T-helper 1 cell (primary cell): ENCODE results near the gene KANK2.
A peak's percentile ranks its signal among the peaks of the same experiment; 100 is the strongest.

Source experiments
- DNase-seq, 5 donors: peaks; one replicate each; pipeline ENCODE4 v3.0.0-alpha.2; 2012 to 2020
- total RNA-seq, 4 donors: gene quantifications; one replicate each; lab custom pipeline; 2026; lab: John Stamatoyannopoulos, UW

The KANK2 gene
- 0 to 0.23 (median 0.14) reads per million in 4 donors for total RNA-seq

GRCh38 chr19:11197291-11198174, at the start of gene KANK2:
KANK2 (minus strand) TSS chr19:11197545; CDS start chr19:11194511, 3,034 bp downstream.
- DNase-seq, result peak; percentile 42 to 66 (median 57)

DNA sequence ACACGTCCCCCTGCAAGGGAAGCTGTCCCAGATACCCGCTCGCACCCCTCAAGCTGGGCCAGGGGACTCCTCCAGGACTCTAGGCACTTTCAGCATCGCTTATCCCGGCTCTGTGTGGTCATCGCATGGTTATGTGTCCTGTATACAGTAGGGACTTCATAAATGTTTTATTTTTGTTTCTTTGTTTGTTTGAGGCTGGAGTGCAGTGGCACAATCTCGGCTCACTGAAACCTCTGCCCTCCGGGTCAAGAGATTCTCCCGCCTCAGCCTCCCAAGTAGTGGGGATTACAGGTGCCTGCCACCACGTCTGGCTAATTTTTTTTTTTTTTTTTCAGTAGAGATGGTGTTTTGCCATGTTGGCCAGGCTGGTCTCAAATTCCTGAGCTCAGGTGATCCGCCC, 49.6 kb upstream of the KANK2 start:
- DNase-seq, result no peak

DNA sequence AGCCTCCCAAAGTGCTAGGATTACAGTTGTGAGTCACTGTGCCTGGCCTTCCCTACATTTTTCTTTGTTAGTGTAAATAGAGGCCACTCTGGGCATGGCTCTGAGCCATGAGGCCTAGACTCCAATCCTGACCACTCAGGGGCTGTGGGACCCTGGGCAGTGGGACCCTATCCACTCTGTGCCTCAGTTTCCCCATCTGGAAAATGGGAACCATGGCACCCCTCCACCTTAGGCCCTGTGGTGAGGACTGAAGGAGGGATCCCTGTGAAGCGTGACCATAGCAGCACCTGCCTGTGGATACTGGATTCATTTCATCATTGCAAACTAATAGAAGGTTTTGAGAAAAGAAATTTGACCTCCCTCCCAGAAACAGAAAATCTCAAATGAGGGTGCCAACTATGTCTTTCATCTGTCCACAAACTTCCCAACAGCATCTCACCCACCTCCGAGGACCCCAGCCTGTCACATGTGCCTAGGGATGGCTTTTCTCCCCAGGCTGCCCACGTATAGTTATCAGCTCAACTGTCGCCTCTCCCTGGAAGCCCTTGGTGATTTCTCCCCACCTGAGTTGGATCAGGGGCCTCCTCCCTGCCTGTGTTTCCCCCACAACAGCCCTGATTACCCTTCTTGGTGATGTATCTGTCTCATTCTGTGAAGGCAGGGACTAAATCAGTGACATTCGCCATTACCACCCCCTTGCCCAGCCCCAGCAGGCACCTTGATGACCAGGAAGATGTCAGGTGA, 47.7 kb upstream of the KANK2 start:
- DNase-seq, result no peak

DNA sequence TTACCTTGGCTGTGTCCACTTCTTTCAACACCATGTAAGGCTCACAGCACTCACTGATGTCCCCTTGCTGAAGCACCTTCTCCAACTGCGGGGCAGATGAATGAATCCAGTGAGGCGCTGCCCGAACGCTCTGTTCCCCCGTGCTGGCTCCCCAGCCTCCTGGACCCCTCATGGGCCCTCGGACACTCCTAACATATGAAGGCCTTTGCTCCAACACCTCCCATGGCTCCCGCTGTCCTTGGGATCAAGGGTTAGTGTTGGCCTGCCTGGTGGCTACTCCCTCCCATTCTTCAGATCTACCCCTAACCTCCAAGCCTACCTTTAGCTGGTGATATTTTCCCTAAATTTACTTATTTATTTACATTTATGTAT, 46.4 kb upstream of the KANK2 start:
- DNase-seq, result no peak

DNA sequence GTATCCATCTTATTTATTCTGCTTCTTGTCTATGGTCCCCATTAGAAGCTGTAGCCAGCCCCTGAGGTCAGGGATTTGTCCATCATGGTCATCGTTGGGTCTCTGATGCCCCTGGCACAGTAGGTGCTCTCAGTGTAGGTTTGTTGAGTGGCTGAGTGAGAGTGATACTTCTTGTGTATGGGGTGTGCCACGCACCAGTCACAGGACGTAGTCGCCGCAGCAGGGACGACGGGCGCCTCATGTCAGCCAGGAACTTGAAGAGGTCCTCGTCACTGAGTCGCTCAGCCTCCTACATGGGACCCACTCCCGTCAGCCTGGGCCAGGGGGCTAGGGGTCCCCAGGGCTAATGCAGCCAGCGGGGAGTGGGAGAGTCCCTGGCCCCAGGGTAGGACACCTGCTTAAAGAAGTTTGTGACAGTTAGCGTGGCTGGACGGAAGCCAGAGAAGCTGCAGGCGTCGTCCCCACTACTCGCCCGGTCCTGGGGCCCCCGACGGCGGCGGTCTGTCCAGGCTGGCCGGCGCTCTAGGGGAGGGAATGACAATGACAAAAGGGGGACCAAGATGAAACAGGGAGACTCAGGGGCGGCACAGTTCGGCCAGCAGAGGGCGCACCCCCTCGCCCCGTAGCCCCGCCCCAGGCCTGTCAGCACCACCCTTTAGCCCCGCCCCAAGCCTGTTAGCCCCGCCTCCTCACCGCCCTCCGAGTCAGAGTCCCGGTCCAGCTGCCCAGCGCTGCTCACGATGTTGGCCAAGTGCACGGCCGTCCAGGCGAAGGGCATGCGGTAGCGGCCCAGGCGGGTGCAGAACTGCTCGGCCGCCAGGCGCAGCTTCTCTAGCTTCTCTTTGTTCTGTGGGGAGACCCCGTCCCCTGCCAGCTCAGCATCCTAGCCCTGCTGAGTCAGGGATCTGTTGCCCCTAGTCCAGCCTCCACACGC, 45.8 kb upstream of the KANK2 start:
- DNase-seq, result peak; percentile 64 to 83 (median 74)

- no peak for DNase-seq
Measured at GRCh38 chr19:11242025-11242424, 44.7 kb upstream of the KANK2 start.

DNA sequence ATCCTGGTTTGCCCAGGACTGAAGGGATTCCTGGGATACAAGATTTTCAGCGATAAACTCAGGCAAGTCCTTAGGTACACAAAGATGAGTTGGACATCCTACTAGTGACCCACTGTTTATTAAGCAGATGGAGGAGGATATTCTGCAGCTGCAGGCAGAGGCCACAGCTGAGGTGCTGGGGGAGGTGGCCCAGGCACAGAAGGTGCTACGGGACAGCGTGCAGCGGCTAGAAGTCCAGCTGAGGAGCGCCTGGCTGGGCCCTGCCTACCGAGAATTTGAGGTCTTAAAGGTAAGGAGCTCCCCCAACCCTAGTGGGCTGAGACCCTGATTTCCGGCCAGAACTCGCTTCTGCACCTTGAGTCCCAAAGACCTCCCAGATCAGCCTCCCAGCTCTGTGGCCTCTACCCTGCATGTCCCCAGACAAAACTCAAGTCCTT, 42.7 kb upstream of the KANK2 start:
- DNase-seq, result no peak

- no peak for DNase-seq
Measured at GRCh38 chr19:11239377-11240000, 42.1 kb upstream of the KANK2 start, which contains the start of gene ANGPTL8. ANGPTL8 (plus strand) TSS chr19:11239619; CDS start chr19:11239638, 19 bp downstream.

GRCh38 chr19:11238781-11239376, 41.5 kb upstream of the KANK2 start:
- DNase-seq, result no peak

DNA sequence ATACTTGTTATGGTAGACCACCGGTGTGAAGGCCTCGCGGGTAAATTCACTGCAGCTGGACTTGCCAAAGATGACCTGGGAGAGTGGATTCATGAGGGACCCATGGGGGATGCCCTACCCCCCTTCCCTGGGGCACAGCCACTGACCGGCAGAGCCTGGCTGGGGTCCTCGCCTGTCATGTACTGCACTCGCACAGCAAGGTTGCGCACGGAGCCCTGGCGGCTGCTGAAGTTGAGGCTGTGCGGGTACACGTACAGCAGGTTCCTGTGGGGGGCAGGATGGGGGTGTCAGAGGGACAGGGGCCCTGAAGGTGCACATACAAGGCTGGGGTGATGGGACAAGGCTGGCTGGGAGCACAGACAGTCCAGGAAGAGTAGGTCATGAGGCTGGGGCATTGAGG, 40.7 kb upstream of the KANK2 start:
- DNase-seq, result no peak

GRCh38 chr19:11237321-11237720, 40.0 kb upstream of the KANK2 start:
- no peak for DNase-seq

GRCh38 chr19:11236324-11237301, 39.3 kb upstream of the KANK2 start:
- DNase-seq, result no peak

DNA sequence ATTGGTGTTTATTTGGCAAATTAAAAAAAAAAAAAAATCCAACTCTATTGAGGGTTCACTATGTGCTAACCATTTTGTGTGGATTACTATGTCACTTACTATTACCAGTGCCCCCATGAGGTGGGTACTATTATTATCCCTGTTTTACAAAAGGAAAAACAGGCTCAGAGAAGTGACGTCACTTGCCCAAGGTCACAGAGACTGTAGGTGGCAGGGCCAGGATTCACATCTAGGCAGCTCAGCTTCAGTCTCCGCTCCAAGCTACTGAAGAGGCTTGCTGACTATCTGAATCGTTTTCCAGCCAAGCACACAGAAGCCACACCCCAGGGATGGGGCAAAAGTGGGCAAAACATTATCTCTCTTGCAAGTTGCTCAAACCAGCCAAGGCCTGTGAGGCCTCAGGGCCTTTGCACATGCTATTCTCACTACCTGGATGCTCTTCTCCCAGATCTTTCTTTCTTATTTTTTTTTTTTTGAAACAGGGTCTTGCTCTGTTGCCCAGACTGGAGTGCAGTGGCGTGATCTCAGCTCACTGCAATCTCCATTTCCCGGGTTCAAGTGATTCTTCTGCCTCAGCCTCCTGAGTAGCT, 37.2 kb upstream of the KANK2 start:
- DNase-seq, result no peak

GRCh38 chr19:11233073-11233472, 35.7 kb upstream of the KANK2 start:
- DNase-seq, result no peak

DNA sequence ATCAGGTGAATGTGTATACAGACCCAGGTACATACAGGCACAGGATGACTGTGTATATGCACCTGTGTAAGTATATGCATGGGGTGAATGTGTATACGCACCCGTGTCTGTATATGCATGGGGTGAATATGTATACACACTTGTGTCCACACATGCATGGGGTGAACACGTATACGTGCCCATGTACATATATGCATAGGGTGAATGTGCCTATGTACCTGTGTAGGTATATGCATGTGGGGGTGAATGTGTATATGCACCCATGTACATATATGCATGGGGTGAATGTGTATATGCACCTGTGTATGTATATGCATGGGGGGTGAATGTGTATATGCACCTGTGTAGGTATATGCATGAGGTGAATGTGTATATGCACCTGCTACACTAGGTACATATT, 35.2 kb upstream of the KANK2 start:
- no peak for DNase-seq

- DNase-seq, result no peak
Measured at GRCh38 chr19:11230621-11231386, 33.5 kb upstream of the KANK2 start.

- no peak for DNase-seq
Measured at GRCh38 chr19:11227195-11227886, 30.0 kb upstream of the KANK2 start.

DNA sequence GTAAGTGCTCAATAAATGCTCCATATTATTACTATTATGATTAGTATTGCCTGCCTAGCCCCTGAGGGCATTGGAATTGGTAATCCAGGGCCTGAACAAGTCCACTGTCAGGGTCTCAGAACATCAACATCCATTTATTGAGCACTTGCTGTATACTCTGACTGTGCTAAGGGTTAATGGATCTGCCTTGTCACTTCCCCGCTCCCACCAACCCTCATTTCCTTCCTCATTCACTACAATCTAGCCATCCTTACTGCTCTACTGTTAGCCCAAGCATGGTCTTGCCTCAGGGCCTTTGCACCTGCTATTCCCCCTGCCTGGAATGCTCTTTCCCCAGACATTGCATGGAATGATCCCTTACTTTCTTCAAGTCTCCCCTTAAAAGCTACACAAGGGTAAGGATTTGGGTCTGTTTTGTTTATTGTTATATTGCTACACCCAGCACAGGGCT, 29.4 kb upstream of the KANK2 start:
- no peak for DNase-seq
